ENCODE results near the gene RABGGTA. TPM values are rescaled to one million over a fixed set of nuclear protein-coding genes. Genes with fewer than 3 reads are reported as not detected.

RABGGTA gene
- total and polyA plus RNA-seq, 9 of the 15 experiments (the other 6 are each of a cell fraction or from before 2014, with no cell fraction given), result 4.5 to 24.2 (median 15.5) TPM

- TF ChIP-seq CEBPZ (IDR thresholded peaks at IDR 0.05; ENCODE audit: borderline replicate concordance, low read depth, low read length), result no peak
- TF ChIP-seq PHF20 (IDR thresholded peaks at IDR 0.05; ENCODE audit: partially characterized antibody), result no peak
Observed at GRCh38 chr14:24251880-24252288, 19.5 kb downstream of the RABGGTA start (continued).

- H3K9me3 ChIP-seq (replicated peaks; ENCODE audit: control insufficient read depth, insufficient read depth, low read depth, low read length), result no peaks in the 10 kb centered on the region
- H3K4me2 ChIP-seq (ENCODE audit: insufficient read depth, low read length), result no peak overlapping the region
- FAIRE-seq, result no peak
- peak overlapping the region in 1 of 2 experiments; percentile 81; a peak in 1 of 4 replicates for H3K9ac ChIP-seq (ENCODE audit: insufficient read depth in 1 of 2, low read depth in 2 of 2, low read length in 2 of 2)
- ATAC-seq, result no peak; the same call in 2 of the 3 replicates
- H3K79me2 ChIP-seq (ENCODE audit: control insufficient read depth, insufficient read depth, low read length), result no peaks in the 10 kb centered on the region
- ChIA-PET CTCF (ENCODE audit: low intra/inter-chr PET ratio) (interaction anchor here (0.7 kb wide), 1 partner anchor 57 kb away, joined by 6 read pairs; no protein-coding TSS in a partner anchor), POLR2A (interaction anchor here (0.7 kb wide), 1 partner anchor 12 kb away, joined by 4 read pairs; the partner anchor contains the start of gene TGM1)
- TF ChIP-seq FOXO4 (CRISPR knock-in tag; IDR thresholded peaks at IDR 0.05), result no peak
- TF ChIP-seq XRCC4 (IDR thresholded peaks at IDR 0.05; ENCODE audit: extremely low read depth, insufficient read depth, insufficient read length), result no peak
- H4K20me1 ChIP-seq (replicated peaks; ENCODE audit: control insufficient read depth, insufficient read depth, low read length), result no peaks in the 10 kb centered on the region
- H3K27ac ChIP-seq (ENCODE audit: extremely low read depth, low read depth, low read length), result no peak overlapping the region
- H2AFZ ChIP-seq (ENCODE audit: low read depth, low read length), result no peak overlapping the region
- in situ Hi-C loops (cut with MboI), result no loop called here
- intact Hi-C loops (cut with micrococcal nuclease), result no loop called here
- no peaks in the 10 kb centered on the region for H3K9me1 ChIP-seq (ENCODE audit: control insufficient read depth, insufficient read depth, low read length)
- H3K27me3 ChIP-seq (ENCODE audit: control insufficient read depth in 2 of 2, insufficient read depth in 2 of 2, low read length in 2 of 2), result no peaks in the 10 kb centered on the region
- H3K36me3 ChIP-seq (ENCODE audit: control insufficient read depth, insufficient read depth, low read length), result no peaks in the 10 kb centered on the region; the same call in 1 of the 3 replicates
- H3K4me1 ChIP-seq (replicated peaks in 1 of 2; ENCODE audit: control insufficient read depth in 2 of 2, insufficient read depth in 2 of 2, low read length in 2 of 2), result peaks cover 4 to 10% of the 10 kb centered on the region in 2 experiments; a peak in 4 of 5 replicates
- no TSS peak for BruUV-seq (replicated peaks)
- DNase-seq (ENCODE audit: extremely low read depth in 1 of 4, low spot score in 3 of 4), result no peak
- H3K4me3 ChIP-seq, result no peak overlapping the region
- 44% methylated on average over 3 of the region's 4 CpGs for WGBS (ENCODE audit: insufficient coverage, low coverage, missing lambda C conversion rate)
Observed at GRCh38 chr14:24250354-24250753, 21.0 kb downstream of the RABGGTA start.

Measured in K562 (cell line).